ENCODE measurements around the gene C16orf96. TPM values are rescaled to one million over a fixed set of nuclear protein-coding genes. Genes with fewer than 3 reads are reported as not detected.

The C16orf96 gene
- total RNA-seq, 4 donors from 2014 or later = 0.40 TPM; not detected in 3

DNA sequence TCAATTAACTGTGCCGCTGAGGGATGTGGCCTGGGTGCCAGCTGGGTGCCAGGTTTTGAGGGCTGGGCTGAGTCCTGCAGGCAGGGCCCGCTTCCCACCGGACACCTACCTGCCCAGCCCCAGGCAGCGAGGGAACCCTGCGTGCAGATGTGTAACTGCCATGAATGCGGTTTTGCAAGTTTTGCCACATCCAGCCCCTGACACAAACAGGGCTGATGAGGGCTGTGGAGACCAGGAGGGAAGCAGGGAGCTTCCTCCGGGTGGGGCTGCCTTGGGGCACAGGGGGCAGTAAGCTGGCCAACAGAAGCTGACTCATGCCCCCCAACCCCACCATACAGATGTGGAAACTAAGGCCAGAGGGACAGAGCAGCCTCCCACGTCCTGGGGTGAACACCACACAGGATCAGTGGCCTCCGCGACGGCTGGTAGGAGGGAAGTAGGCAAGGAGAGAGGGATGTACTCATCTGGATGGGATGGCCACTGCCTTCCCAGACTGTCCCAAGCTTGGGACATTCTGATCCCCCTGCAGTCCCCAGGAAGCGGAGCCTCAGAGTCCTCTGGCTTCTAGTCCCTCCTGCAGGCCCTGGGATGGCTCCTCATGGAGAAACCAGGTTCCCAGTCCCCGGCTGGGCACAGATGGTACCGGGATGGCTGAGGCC lies 57.0 kb downstream of the C16orf96 start:
- no peak for TF ChIP-seq POLR2A (IDR thresholded peaks at IDR 0.05)
- TF ChIP-seq, protein P1, sequence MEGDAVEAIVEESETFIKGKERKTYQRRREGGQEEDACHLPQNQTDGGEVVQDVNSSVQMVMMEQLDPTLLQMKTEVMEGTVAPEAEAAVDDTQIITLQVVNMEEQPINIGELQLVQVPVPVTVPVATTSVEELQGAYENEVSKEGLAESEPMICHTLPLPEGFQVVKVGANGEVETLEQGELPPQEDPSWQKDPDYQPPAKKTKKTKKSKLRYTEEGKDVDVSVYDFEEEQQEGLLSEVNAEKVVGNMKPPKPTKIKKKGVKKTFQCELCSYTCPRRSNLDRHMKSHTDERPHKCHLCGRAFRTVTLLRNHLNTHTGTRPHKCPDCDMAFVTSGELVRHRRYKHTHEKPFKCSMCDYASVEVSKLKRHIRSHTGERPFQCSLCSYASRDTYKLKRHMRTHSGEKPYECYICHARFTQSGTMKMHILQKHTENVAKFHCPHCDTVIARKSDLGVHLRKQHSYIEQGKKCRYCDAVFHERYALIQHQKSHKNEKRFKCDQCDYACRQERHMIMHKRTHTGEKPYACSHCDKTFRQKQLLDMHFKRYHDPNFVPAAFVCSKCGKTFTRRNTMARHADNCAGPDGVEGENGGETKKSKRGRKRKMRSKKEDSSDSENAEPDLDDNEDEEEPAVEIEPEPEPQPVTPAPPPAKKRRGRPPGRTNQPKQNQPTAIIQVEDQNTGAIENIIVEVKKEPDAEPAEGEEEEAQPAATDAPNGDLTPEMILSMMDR (IDR thresholded peaks at IDR 0.05) = no peak
- no peak for TF ChIP-seq POLR2AphosphoS5 (IDR thresholded peaks at IDR 0.05)
- no peak for TF ChIP-seq EP300 (IDR thresholded peaks at IDR 0.05)
- WGBS, 2 donors (ENCODE audit: low coverage in 1 of 2) = 65% methylated on average over 2 of the region's 14 CpGs; no CpG with 5 or more reads in 1 of the 2 donors
- no peak for ATAC-seq
- Histone ChIP-seq H3K9me3 (no peaks in the 10 kb centered on the region), H3K36me3 (peaks cover 0 to 26% of the 10 kb centered on the region in 2 donors), H3K27ac (peak overlapping the region in 3 of 4 donors; percentile 95 to 97 (median 97)), H3K4me1 (peaks cover 0 to 74% (median 47%) of the 10 kb centered on the region in 3 donors), H3K27me3 (no peaks in the 10 kb centered on the region), H3K4me3 (peak overlapping the region; percentile 88 to 99)

DNA sequence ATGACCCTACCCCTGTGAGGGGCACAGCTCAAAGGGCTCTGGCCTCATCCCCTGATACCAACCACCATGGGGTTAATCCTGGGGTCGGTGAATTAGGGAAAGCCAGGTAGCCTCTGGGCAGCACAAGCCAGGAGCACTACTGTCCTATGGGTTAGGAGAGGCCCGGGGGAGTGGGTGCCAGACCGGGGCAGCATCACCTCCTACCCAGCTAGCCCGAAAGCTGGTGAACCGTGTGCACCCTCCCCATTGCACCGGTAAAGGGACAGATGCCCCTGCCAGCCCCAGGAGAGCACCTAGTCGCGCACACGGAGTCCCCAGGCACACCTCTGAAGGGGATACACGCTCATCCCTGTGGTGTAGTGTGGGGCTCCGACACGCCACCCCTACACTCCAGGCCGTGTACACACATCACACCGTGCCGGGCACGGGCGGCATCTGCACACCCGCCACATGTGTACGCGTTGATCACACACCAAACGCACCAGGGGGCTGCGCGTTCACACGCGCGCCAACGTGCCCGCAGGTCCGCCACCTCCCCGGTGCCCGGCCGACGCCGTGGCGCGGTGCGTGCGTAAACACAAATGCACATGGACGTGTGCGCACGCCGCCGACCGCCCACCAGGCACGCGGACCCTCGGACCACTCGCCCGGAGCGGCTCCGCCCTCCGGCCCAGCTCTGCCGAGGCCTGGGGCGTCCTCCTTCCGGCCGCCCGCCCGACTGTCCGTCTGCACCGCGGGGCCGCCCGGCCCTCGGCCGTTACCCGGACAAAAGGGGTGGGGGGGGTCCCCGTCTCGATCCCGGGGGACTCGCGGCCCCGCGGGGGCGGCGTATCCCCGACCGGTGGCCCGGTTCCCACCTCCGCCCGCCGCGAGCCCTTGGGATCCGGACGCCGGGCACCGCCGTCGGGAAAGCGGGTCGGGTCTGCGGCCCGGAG lies 57.8 kb downstream of the C16orf96 start:
- TF ChIP-seq, protein P1 (IDR thresholded peaks at IDR 0.05) = no peak
- no peak for TF ChIP-seq EP300 (IDR thresholded peaks at IDR 0.05)
- peak overlapping the region; percentile 88 to 99 for H3K4me3 ChIP-seq
- H3K9me3 ChIP-seq = no peaks in the 10 kb centered on the region
- no peaks in the 10 kb centered on the region for H3K27me3 ChIP-seq
- peaks cover 0 to 18% of the 10 kb centered on the region in 2 donors for H3K36me3 ChIP-seq
- H3K27ac ChIP-seq = peak overlapping the region; percentile 52 to 97 (median 96)
- peaks cover 0 to 82% (median 47%) of the 10 kb centered on the region in 3 donors for H3K4me1 ChIP-seq
- ATAC-seq = no peak
- WGBS, 2 donors (ENCODE audit: low coverage in 1 of 2) = 0% methylated on average over 3 of the region's 92 CpGs; no CpG with 5 or more reads in 1 of the 2 donors

DNA sequence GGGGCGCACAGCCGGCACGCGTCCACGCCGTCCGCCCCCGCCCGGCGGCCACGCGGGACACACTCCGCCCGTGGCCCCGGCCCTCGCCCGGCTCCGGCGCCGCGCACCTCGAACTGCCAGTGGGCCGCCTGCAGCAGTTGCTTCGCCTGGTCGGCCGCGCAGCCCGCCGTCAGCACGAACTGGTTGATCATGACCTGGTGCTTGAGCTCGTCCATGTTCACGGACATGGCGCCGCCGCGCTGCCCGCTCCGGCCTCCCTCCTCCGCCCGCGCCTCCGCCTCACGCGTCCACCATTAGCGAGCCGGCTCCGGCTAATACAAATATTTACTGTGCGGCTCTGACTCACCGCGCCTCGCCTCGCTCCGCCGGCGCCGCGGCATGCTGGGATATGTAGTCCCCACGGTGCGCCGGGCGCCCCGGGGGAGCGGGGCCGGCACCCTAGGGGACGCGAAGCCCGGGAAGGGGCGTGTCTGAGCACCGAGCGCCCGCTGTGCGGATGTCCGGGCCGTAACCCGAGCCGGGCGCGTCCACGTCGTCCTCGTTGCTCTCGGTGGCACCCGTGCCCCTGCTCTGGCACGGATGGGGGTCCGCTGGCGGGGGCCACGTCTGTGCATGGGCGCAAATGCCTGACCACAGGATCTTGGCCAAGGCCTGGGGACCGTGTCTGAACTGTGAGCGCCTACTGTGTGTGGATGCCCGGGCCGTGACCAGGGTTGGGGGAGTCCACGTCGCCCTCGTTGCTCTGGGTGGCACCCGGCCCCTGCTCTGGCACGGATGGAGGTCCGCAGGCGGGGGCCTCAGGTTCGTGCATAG lies 58.6 kb downstream of the C16orf96 start, which contains the start of gene UBALD1:
Gene UBALD1 (minus strand): TSS at position 318 of the 813 bp plus-strand sequence. CDS start 91 bp downstream, at position 227.
- TF ChIP-seq, protein P1 (IDR thresholded peaks at IDR 0.05) = peak in 1 of 4 experiments; percentile 13
- no peak for TF ChIP-seq EP300 (IDR thresholded peaks at IDR 0.05)
- TF ChIP-seq POLR2AphosphoS5 (IDR thresholded peaks at IDR 0.05) = peak; percentile 99
- peak; percentile 96 to 97 for TF ChIP-seq POLR2A (IDR thresholded peaks at IDR 0.05)
- Histone ChIP-seq H3K4me1 (peaks cover 0 to 81% (median 47%) of the 10 kb centered on the region in 3 donors), H3K27ac (peak within 1 kb of the TSS; percentile 52 to 97 (median 96))

DNA sequence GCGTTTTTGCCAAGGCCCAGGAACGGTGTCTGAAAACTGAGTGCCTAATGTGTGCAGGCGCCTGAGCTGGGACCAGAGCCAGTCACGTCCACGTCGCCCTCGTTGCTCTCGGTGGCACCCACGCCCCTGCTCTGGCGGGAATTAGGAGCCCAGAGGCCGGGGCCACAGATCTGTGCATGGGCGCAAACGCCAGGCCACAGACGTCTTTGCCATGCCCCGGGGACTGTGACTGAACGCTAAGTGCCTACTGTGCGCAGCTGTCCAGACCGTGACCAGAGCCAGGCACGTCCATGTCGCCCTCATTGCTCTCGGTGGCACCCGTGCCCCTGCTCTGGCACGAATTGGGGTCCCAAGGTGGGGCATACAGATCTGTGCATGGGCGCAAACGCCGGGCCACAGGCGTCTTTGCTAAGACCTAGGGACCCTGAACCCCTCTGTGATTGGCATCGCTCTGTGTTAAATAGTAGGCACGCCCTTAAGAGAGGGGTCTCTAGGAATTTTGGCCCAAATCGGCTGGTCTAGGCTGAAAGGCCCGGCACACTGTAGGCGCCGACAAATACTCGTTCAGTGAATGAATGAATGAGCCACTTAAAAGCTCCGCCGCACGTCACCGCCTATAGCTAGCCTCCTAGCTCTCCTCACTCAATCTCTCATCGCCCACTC lies 59.4 kb downstream of the C16orf96 start:
- peaks cover 0 to 74% (median 45%) of the 10 kb centered on the region in 3 donors for H3K4me1 ChIP-seq
- no peaks in the 10 kb centered on the region for H3K27me3 ChIP-seq
- ATAC-seq = no peak
- H3K4me3 ChIP-seq = peak overlapping the region in 1 of 2 donors; percentile 99
- peak overlapping the region; percentile 52 to 97 (median 96) for H3K27ac ChIP-seq
- 33% methylated on average over 1 of the region's 39 CpGs; no CpG with 5 or more reads in 1 of the 2 donors for WGBS, 2 donors (ENCODE audit: low coverage in 1 of 2)
- peaks cover 0 to 2% of the 10 kb centered on the region in 2 donors for H3K36me3 ChIP-seq
- TF ChIP-seq, protein P1 (IDR thresholded peaks at IDR 0.05) = no peak
- TF ChIP-seq POLR2A (IDR thresholded peaks at IDR 0.05) (no peak), POLR2AphosphoS5 (IDR thresholded peaks at IDR 0.05) (no peak), EP300 (IDR thresholded peaks at IDR 0.05) (no peak)
- H3K9me3 ChIP-seq = no peaks in the 10 kb centered on the region

More for the DNA sequence above, 58.6 kb downstream of the C16orf96 start, which contains the start of gene UBALD1:
- peaks cover 0 to 10% of the 10 kb centered on the region in 2 donors for H3K36me3 ChIP-seq
- H3K27me3 ChIP-seq = no peaks in the 10 kb centered on the region
- ATAC-seq = peak; percentile 72
- peak within 1 kb of the TSS; percentile 88 to 99 for H3K4me3 ChIP-seq
- no peaks in the 10 kb centered on the region for H3K9me3 ChIP-seq
- WGBS, 2 donors (ENCODE audit: low coverage in 1 of 2) = 13% methylated on average over 20 of the region's 100 CpGs; no CpG with 5 or more reads in 1 of the 2 donors

Data from gastroesophageal sphincter (tissue), 4 donors.